ENCODE data around the gene NUDT16L1. TPM values are rescaled to one million over a fixed set of nuclear protein-coding genes. Genes with fewer than 3 reads are reported as not detected.

The NUDT16L1 gene
- total and polyA plus RNA-seq, 2 of the 4 experiments (the other 2 are of a cell fraction): 22.9 to 44.3 TPM

DNA sequence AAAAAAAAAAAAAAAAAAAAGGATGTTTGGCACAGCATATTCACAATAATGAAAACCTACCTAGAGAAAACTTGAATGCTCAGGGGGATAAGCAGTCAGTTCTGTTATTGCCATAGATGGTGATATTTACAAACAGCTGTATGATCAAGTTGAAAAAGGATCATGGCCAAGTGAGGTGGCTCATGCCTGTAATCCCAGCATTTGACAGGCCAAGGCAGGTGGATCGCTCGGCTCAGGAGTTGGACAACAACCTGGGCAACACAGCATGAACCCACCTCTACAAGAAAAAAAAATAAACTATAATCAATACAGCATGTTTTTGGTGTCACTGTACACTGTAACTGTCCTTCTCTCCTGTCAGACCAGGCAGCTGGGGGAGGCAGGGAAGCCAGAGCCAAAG lies 21.6 kb downstream of the NUDT16L1 start:
- Histone ChIP-seq H2AFZ (replicated peaks; ENCODE audit: low read length, poor library complexity) (no peak overlapping the region), H3K4me3 (ENCODE audit: insufficient read depth, low read depth, low read length) (no peak overlapping the region), H3K4ac (ENCODE audit: low read depth, low read length) (no peak overlapping the region), H2BK5ac (ENCODE audit: low read depth, low read length, poor library complexity, severe bottlenecking) (no peak overlapping the region), H3K79me1 (ENCODE audit: low read depth in 1 of 2, low read length in 2 of 2) (peaks cover 3 to 25% of the 10 kb centered on the region in 2 experiments; a peak in 3 of 4 replicates), H3K9ac (ENCODE audit: low read depth, low read length) (no peak overlapping the region), H3K4me1 (ENCODE audit: control insufficient read depth, insufficient read depth, low read length) (no peaks in the 10 kb centered on the region), H4K91ac (ENCODE audit: insufficient read depth, low read depth, low read length) (no peak overlapping the region), H4K20me1 (ENCODE audit: insufficient read depth, low read length) (peaks cover 3% of the 10 kb centered on the region; the same call in 1 of the 2 replicates), H3K9me3 (ENCODE audit: control insufficient read depth, insufficient read depth, low read length) (no peaks in the 10 kb centered on the region), H3K23ac (ENCODE audit: low read depth, low read length) (no peak overlapping the region), H3K36me3 (ENCODE audit: control insufficient read depth, insufficient read depth, low read length) (peaks cover 29% of the 10 kb centered on the region), H3K14ac (replicated peaks; ENCODE audit: low read depth, low read length) (no peak overlapping the region), H2AK9ac (replicated peaks; ENCODE audit: low read depth, low read length, poor library complexity) (no peak overlapping the region), H2BK120ac (ENCODE audit: low read depth, low read length) (no peak overlapping the region), H2AK5ac (ENCODE audit: low read depth, low read length) (no peak overlapping the region), H2BK20ac (ENCODE audit: low read depth, low read length) (no peak overlapping the region), H3K9me1 (ENCODE audit: insufficient read depth, low read length) (peaks cover 3% of the 10 kb centered on the region; the same call in 1 of the 2 replicates), H3K27ac (ENCODE audit: insufficient read depth, low read length) (no peak overlapping the region), H4K8ac (ENCODE audit: low read depth in 2 of 2, low read length in 2 of 2) (no peak overlapping the region), H2BK15ac (ENCODE audit: low read depth, low read length) (no peak overlapping the region), H3K56ac (ENCODE audit: extremely low read depth, insufficient read depth, low read length) (no peak overlapping the region), H4K5ac (ENCODE audit: low read depth, low read length) (no peak overlapping the region), H3K4me2 (ENCODE audit: low read depth, low read length) (no peak overlapping the region), H3K27me3 (ENCODE audit: control insufficient read depth, insufficient read depth, low read length) (no peaks in the 10 kb centered on the region), H3K18ac (ENCODE audit: low read depth, low read length) (no peak overlapping the region)
- TF ChIP-seq MXI1 (IDR thresholded peaks at IDR 0.05; ENCODE audit: borderline replicate concordance, low read depth, low read length): no peak
- TF ChIP-seq POLR2A (IDR thresholded peaks at IDR 0.05; ENCODE audit: low read depth, low read length): no peak
- no peak for TF ChIP-seq BHLHE40 (IDR thresholded peaks at IDR 0.05; ENCODE audit: low read depth, low read length)
- no peak for TF ChIP-seq CHD1 (IDR thresholded peaks at IDR 0.05; ENCODE audit: low read depth, low read length)
- TF ChIP-seq, protein P1, sequence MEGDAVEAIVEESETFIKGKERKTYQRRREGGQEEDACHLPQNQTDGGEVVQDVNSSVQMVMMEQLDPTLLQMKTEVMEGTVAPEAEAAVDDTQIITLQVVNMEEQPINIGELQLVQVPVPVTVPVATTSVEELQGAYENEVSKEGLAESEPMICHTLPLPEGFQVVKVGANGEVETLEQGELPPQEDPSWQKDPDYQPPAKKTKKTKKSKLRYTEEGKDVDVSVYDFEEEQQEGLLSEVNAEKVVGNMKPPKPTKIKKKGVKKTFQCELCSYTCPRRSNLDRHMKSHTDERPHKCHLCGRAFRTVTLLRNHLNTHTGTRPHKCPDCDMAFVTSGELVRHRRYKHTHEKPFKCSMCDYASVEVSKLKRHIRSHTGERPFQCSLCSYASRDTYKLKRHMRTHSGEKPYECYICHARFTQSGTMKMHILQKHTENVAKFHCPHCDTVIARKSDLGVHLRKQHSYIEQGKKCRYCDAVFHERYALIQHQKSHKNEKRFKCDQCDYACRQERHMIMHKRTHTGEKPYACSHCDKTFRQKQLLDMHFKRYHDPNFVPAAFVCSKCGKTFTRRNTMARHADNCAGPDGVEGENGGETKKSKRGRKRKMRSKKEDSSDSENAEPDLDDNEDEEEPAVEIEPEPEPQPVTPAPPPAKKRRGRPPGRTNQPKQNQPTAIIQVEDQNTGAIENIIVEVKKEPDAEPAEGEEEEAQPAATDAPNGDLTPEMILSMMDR (conservative IDR thresholded peaks at IDR 0.05; ENCODE audit: low read depth, low read length): no peak
- TF ChIP-seq FOS (IDR thresholded peaks at IDR 0.05; ENCODE audit: low read depth, low read length): no peak
- no peak for TF ChIP-seq CEBPB (IDR thresholded peaks at IDR 0.05; ENCODE audit: low read depth, low read length)
- TF ChIP-seq RFX5 (IDR thresholded peaks at IDR 0.05; ENCODE audit: low read depth, low read length): no peak
- TF ChIP-seq, protein P2, sequence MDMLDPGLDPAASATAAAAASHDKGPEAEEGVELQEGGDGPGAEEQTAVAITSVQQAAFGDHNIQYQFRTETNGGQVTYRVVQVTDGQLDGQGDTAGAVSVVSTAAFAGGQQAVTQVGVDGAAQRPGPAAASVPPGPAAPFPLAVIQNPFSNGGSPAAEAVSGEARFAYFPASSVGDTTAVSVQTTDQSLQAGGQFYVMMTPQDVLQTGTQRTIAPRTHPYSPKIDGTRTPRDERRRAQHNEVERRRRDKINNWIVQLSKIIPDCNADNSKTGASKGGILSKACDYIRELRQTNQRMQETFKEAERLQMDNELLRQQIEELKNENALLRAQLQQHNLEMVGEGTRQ (IDR thresholded peaks at IDR 0.05; ENCODE audit: low read depth, low read length): no peak
- TF ChIP-seq SMC3 (IDR thresholded peaks at IDR 0.05; ENCODE audit: low read depth, low read length): no peak
- TF ChIP-seq MAFK (IDR thresholded peaks at IDR 0.05; ENCODE audit: low read depth, low read length): no peak
- WGBS, 2 experiments (ENCODE audit: extremely low coverage in 2 of 2, insufficient read length in 1 of 2): no CpG with 5 or more reads among the region's 2 CpGs
- no peak for DNase-seq
- dilution Hi-C loops (cut with HindIII; ENCODE audit: low sequenced_read_pairs, unreplicated experiment) (no loop called here), intact Hi-C loops (cut with micrococcal nuclease) (no loop called here), in situ Hi-C loops (cut with MboI; ENCODE audit: low sequenced_read_pairs) (no loop called here)
- POLR2A ChIA-PET (ENCODE audit: unreplicated experiment): no interaction called here
- BruUV-seq (replicated peaks): no TSS peak
- CTCF ChIA-PET: no interaction called here
- ATAC-seq (ENCODE audit: low read depth): no peak
